WERI-Rb-1 (cell line): Measurements from ENCODE around the gene SLC18A3.

ENCODE experiments used
- DNase-seq: peaks from one replicate; pipeline ENCODE4 v3.0.0-alpha.2; 2020
- H3K27ac ChIP-seq: fragments of 250-450 bp; sonication (Bioruptor Pico); 2 replicates; pipeline ENCODE4 v1.5.1; 2020; ENCODE audit warnings: mild to moderate bottlenecking, moderate library complexity
- H3K27me3 ChIP-seq: fragments of 250-450 bp; sonication (Bioruptor Pico); 2 replicates; pipeline ENCODE4 v1.5.1; 2021; ENCODE audit warnings: mild to moderate bottlenecking, low read depth, moderate library complexity; ENCODE audit not compliant: insufficient read depth, severe bottlenecking
- H3K36me3 ChIP-seq: fragments of 250-450 bp; sonication (Bioruptor Pico); 2 replicates; pipeline ENCODE4 v1.5.1; 2020; ENCODE audit warnings: mild to moderate bottlenecking, moderate library complexity
- H3K4me3 ChIP-seq: 2 replicates; pipeline ENCODE4 v1.5.1; 2011; ENCODE audit warnings: low read depth, mild to moderate bottlenecking, control low read depth, low read length
- H3K9me3 ChIP-seq: fragments of 250-450 bp; sonication (Bioruptor Pico); 2 replicates; pipeline ENCODE4 v1.5.1; 2021; ENCODE audit warnings: mild to moderate bottlenecking, moderate library complexity; ENCODE audit not compliant: severe bottlenecking
- CTCF ChIP-seq: IDR thresholded peaks from 2 replicates; pipeline ENCODE4 v1.5.1; 2011; ENCODE audit warnings: low read depth, mild to moderate bottlenecking, control low read depth, inconsistent platforms, low read length

Gene SLC18A3

GRCh38 chr10:49649936-49650723, 40.0 kb downstream of the SLC18A3 start:
- no peak for DNase-seq
- no peaks in the 10 kb centered on the region for H3K27me3 ChIP-seq
- no peak overlapping the region for H3K27ac ChIP-seq
- no peak for TF ChIP-seq CTCF
- no peaks in the 10 kb centered on the region for H3K36me3 ChIP-seq
- H3K4me3 ChIP-seq, result no peak overlapping the region
- no peaks in the 10 kb centered on the region for H3K9me3 ChIP-seq

- Histone ChIP-seq H3K27ac (no peak overlapping the region), H3K27me3 (no peaks in the 10 kb centered on the region), H3K9me3 (no peaks in the 10 kb centered on the region), H3K4me3 (no peak overlapping the region), H3K36me3 (no peaks in the 10 kb centered on the region)
- DNase-seq, result no peak
- no peak for TF ChIP-seq CTCF
Measured at GRCh38 chr10:49650724-49651034, 40.6 kb downstream of the SLC18A3 start.

GRCh38 chr10:49651039-49651835, 41.1 kb downstream of the SLC18A3 start:
- DNase-seq, result no peak
- Histone ChIP-seq H3K36me3 (no peaks in the 10 kb centered on the region), H3K4me3 (no peak overlapping the region), H3K27me3 (no peaks in the 10 kb centered on the region), H3K27ac (no peak overlapping the region), H3K9me3 (no peaks in the 10 kb centered on the region)
- no peak for TF ChIP-seq CTCF

- Histone ChIP-seq H3K27ac (no peak overlapping the region), H3K27me3 (no peaks in the 10 kb centered on the region), H3K4me3 (no peak overlapping the region), H3K9me3 (no peaks in the 10 kb centered on the region), H3K36me3 (no peaks in the 10 kb centered on the region)
- TF ChIP-seq CTCF, result no peak
- no peak for DNase-seq
Measured at GRCh38 chr10:49651917-49652316, 41.8 kb downstream of the SLC18A3 start.

- no peak for TF ChIP-seq CTCF
- H3K9me3 ChIP-seq, result no peaks in the 10 kb centered on the region
- H3K27ac ChIP-seq, result no peak overlapping the region
- no peaks in the 10 kb centered on the region for H3K27me3 ChIP-seq
- no peak overlapping the region for H3K4me3 ChIP-seq
- no peak for DNase-seq
- H3K36me3 ChIP-seq, result no peaks in the 10 kb centered on the region
Measured at GRCh38 chr10:49652421-49653272, 42.5 kb downstream of the SLC18A3 start.
